Measurements from ENCODE around the gene GGT5. TPM values are rescaled to one million over a fixed set of nuclear protein-coding genes. Genes with fewer than 3 reads are reported as not detected.
"Not testable (repeated sequence)": the region's sequence is repeated elsewhere in the genome, so short reads cannot be mapped to it uniquely, and the experiment has no call there.

GGT5 gene
- total RNA-seq, 1 donor from 2014 or later = 2.6 TPM

DNA sequence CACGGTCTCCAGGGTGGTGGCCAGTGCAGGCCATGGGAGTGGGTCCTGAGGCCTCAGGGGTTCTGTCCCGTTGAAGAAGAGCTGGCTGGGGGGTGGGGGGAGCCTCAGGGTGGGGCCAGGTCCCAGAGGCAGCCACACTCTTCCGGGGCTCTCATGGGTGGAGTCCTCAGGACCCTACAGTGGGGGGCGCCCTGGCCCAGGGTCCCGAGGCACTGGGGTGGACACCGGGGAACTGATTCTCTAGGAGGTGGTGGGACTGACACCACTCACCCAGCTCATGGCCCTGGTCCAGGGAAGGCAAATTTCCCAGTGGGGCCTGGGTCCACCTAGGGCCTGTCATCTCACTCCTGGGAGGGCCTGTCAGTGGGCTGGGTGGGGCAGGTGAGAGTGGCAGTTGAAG lies 12.8 kb downstream of the GGT5 start:
- no peak for DNase-seq

DNA sequence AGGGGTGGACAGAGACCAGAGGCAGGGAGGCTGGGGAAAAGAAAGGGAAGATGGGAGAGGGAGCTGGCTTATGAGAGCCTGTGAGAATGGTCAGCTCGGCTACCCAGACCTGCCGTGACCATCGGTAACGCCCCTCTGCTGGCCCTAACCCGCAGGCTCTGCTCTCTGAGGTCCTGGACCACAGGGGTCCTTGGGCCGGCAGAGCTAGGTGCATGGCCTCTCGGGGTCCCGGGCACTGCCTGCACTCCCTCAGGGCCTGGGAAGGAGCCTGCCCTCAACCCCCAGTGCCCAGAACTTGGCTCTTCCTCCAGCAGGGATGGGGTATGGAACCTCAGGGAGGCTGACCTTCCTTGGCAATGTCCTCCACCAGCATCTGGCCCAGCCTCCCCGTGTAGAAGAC lies 13.2 kb downstream of the GGT5 start:
- DNase-seq = no peak

DNA sequence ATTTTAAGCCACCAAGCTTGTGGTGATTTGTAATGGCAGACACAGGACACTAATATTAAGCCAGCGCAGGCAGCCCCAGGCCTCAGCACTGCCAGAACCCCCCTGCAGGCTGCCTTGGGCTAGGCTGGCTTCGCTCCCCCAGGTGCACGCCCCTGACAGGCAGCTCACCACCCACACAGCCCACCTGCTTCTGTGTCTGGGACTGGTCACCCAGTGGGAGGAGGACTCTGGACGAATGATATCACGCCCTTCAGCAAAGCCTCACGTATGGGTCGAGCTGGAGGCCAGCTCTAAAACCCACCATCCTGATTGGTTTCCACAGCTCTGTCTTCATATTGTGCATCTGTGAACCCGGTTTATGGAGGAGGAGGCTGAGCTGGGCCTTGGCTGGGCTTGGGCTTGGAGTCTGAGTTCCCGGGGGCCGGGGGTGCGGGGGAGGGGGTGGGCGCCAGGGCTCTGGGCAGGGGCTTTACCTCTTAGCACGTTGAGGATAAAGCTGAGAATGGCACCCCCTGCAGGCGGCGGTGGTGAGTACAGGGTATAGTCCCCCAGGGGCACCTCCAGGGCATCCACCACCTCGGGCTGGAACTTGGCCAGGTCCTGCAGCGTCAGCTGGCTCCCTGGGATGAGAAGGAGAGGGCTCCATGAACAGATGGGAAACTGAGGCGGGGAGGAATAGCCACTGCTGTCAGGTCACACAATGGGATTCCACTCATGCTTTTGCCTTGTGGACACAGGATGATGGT lies 13.8 kb downstream of the GGT5 start:
- DNase-seq = no peak

DNA sequence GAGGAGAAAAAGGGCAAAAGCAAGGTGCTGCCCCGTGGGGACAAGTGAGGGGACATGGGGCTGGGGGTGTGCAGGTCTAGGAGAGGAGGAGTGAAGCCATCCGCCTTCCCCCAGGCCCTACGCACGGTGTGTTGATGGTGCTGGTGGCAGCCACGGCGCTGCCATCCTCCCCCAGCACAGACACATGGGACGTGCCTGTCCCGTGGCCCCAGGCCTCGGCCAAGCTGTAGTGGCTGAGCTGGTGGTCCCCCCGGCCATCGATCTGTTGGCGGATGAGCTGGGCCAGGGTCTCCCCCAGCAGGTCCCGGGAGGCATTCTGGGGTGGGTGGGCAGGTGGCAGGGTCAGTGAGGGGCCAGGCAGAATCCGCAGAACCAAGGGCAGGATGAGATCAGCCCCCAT lies 18.9 kb downstream of the GGT5 start:
- DNase-seq = no peak

DNA sequence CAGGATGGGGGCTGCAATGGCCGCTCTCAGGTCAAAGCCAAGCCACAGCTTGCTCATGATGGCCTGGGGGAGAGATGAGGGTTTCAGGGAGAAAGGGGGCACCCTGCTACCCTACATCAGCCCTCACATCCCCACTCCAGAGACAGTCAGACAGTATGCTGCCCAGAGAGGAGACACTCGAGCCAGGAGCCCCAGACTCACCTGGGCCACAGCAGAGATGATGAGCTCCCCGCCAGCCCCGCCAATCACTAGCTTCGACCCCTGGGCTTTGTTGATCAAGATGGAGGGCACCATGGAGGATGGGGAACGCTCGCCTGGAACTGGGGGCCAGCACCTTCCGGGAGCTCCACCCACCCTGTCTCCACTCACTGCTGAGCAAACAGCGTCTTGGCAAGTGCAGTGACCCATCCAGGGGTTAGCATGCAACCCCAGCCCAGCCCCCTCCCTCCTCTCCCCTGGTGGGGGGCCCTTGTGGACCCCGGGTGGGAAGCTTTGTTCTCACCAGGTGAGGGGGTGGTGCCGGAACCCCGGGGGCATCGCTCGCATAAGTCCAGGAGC lies 19.8 kb downstream of the GGT5 start:
- DNase-seq = no peak

DNA sequence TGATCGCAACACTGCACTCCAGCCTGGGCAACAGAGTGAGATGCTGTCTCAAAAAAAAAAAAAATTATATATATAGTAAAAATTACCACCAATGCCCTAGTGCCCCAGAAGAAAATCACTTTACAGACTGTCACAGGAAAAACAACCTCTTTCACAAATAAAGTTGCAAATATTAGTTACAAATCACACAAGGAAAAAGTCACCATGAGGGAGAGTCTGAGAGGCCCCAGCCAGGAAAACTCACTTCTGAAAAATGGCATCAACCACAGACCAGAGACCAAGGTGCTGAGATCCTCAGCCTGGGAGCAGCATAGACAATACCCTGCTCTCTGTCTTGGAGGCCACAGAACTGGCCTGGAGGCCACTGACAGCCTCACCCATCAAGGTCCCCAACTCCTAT lies 20.4 kb downstream of the GGT5 start:
- DNase-seq = no peak

DNA sequence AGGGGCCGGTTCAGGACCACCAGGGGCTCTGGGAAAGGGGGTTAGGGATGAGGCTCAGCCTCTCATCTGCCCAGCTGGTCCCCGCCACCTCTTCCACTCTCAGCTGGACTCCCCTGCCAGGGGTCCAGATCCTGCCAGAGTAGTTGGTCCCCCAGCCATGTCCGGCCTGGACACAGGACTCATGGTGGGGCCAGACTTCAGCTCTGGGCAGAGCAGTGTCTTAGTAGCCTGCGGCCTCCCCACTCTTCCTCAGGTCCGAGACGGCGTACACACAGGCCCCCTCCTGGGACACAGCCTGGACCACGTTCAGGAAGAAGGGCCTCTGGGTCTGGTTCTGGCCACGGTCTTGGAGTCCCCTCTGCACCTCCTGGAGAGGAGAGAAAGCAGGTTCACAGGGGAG lies 25.1 kb downstream of the GGT5 start:
- DNase-seq = no peak

DNA sequence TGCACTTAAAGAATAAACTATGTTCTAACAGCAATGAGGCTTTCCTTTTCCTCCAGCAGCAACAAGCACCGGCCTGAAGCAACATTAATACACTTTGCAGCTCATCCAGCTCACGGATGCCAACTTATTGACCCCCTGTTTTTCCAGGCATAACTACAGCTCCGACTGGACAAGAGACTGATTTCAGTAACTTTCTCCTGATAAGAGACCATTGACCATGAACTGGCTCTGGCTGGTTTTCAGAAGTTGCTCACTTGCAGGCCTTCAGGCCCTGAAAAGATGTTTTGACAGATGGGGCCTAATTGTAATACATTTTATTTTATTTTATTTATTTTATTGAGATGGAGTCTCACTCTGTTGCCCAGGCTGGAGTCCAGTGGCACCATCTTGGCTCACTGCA lies 27.5 kb downstream of the GGT5 start:
- DNase-seq = no peak

DNA sequence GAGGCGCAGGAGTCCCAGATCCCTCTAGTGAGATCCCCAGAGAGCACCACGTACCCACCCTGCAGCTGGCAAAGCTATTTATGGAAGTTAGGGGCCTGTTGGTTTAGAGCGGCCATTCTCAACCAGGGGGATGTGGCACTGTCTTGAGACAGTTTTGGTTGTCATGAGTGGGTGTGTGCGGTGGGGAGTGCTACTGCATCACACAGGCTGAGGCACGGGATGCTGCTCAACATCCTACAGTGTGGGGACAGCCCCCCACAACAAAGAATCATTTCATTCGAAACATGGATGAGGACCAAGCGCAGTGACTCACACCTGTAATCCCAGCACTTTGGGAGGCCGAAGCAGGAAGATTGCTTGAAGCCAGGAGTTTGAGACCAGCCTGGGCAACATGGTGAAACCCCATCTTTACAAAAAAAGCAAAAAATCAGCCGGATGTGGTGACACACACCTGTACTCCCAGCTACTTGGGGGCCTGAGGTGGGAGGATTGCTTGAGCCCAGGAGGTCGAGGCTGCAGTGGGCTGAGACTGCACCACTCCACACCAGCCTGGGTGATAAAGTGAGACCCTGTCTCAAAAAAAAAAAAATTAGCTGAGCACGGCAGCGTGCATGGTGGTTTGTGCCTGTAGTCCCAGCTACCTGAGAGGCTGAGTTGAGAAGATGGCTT lies 28.2 kb downstream of the GGT5 start:
- DNase-seq = no peak

DNA sequence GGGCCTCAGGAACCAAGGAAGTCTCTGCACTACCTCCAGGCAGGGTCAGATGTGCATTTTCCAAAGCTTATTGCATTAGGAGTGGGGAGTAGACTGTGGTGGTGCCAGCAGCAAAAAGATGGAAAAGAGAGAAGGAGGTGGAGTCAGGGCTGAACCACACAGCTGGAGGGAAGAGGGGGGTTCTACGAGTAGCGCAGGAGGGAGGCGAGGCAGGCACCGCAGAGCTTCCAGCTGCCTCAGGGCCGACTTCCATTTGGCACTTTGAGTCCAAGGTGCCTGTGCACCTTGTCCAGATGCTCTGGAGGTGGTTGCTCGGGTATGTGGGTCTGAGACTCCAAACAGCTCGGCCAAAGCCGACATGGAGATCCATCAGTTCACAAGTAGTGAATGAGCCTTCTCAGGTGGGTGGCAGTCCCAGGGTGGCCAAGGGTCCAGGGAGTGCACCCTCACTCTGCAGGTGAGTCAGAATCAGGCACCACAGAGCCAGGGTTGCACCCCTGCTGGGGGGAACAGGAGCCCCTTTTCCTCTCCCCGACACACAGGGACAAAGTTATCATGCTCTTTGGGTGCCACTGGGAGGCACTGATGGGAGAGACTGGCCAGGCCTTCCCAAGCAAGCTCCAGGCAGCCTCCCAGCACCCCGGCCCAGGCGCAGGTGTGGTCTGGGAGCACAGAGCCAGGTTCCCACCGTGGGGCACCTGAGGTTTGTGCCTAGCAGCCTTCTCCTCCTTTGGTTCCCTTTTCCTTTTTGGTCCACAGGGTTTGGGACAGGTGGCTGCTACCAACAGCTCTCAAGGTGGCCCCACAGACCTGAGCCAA lies 30.2 kb downstream of the GGT5 start:
- DNase-seq = no peak

DNA sequence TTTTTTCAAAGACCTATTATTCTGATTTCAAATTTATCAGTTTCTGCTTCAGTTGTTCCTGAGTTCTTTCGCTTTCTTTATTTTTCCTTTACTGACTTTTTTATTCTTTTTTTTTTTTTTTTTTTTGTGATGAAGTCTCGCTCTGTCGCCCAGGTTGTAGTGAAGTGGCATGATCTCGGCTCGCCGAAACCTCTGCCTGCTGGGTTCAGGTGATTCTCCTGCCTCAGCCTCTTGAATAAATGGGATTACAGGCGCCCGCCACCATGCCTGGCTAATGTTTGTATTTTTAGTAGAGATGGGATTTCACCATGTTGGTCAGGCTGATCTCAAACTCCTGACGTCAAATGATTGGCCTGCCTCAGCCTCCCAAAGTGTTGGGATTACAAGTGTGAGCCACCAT lies 31.8 kb downstream of the GGT5 start:
- DNase-seq = not testable (repeated sequence)

DNA sequence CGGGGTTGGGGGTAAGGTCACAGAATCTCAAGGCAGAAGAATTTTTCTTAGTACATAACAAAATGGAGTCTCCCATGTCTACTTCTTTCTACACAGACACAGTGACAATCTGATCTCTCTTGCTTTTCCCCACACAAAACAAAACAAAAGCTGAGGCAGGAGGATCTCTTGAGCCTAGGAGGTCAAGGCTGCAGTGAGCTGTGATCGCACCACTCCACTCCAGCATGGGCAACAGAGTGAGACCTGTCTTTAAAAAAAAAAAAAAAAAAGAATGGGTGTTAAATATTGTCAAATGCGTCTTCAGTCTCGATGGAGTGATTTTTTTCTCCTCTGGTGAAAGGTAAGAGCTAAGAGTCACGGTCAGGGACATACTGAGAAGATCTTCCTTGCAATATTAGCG lies 33.2 kb downstream of the GGT5 start:
- not testable (repeated sequence) for DNase-seq

DNA sequence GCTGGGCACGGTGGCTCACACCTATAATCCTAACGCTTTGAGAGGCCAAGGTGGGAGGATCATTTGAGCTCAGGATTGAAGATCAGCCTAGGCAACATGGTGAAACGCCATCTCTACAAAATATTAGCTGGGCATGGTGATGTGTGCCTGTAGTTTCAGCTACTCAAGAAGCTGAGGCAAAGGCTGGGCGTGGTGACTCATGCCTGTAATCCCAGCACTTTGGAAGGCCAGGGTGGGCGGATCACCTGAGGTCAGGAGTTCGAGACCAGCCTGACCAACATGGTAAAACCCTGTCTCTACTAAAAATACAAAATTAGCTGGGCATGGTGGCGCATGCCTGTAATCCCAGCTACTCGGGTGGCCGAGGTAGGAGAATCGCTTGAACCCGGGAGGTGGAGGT lies 34.5 kb downstream of the GGT5 start:
- DNase-seq = not testable (repeated sequence)

DNA sequence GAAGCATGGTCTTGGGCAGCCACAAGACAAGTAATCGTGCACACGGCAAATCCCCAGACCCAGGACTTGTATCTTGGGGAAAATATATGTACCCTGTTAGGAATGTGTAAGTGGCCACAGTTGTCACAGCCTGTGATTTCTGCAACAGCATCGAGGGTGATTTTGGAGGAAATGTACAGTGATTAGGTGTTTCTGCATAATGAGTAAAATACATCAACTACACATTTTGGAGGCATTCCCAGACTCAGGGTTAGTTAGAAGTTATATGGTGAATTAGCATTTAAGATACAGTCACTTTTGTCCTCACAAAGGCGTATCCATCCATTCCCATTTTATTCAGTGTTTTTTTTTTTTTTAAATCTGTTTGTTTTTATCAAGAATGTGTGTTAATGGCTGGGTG lies 35.2 kb downstream of the GGT5 start:
- DNase-seq = no peak

DNA sequence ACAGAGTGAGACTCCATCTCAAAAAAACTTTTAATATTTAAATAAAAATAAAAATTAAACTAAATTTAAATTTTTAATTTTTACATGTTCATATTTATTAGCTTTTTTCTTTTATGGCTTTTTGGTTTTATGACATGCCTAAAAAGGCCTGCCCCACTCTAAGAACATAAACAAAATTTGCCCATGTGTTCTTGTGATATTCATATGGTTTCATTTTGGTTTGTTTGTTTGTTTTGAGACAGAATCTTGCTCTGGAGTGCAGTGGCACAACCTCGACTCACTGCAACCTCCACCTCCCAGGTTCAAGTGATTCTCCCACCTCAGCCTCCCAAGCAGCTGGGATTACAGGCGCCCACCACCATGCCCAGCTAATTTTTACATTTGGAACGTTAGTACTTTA lies 35.9 kb downstream of the GGT5 start:
- DNase-seq = no peak

DNA sequence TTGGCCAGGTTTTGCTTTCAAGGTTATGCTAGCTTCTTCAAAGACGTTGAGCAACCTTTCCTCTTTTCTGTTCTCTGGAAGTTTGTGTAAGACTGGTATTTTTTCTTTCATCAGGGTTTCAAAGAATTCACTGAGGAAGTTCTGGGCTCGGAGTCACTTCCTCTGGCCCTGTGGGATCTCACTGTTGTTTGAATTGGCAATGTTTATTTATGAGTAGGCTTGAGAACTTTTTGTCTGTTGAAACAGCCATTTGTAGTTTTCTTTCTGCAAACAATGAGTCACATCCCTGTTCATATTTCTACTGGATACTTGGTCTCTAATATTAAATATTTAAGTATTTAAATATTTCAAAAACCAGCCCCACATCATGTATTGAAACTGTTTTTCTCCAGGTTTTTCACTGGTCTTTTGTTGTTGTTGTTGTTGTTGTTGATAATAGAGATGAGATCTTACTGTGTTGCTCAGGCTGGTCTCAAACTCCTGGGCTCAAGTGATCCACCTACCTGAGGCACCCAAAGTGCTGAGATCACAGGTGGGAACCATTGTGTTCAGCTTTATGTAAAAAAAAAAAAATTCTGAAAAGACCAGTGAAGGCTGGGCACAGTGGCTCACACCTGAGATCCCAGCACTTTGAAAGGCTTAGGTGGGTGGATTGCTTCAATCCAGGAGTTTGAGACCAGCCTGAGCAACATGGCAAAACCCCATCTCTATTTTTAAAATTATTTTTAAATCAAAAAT lies 36.7 kb downstream of the GGT5 start:
- peak; percentile 13 for DNase-seq

DNA sequence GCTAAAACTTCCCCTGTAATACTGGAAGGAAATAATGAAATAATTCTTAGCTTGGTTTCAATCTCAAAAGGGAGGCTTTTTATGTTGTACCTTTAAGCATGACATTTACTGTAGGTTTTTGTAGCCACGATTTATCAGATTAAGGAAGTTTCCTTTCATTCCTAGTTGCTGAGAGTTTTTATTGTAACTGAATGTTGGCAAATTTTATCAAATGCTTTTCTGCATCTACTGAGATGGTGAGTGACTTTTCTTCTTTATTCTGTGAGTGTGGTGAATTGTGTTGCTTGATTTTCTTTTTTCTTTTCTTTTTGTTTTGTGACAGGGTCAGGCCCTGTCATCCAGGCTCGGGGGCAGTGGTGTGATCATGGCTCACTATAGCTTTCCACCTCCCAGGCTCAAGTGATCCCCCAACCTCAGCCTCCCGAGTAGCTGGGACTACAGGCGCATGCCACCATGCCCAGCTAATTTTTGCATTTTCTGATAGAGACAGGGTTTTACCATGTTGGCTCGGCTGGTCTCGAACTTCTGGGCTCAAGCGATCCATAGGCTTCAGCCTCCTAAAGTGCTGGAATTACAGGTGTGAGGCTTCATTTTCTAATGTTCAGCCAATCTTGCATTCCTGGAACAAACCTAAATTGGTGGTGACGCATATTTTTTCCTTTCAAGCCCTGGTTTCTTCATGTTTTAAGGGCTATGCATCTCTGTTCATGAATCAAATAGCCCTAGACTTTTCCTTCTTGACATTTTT lies 37.4 kb downstream of the GGT5 start:
- no peak for DNase-seq

DNA sequence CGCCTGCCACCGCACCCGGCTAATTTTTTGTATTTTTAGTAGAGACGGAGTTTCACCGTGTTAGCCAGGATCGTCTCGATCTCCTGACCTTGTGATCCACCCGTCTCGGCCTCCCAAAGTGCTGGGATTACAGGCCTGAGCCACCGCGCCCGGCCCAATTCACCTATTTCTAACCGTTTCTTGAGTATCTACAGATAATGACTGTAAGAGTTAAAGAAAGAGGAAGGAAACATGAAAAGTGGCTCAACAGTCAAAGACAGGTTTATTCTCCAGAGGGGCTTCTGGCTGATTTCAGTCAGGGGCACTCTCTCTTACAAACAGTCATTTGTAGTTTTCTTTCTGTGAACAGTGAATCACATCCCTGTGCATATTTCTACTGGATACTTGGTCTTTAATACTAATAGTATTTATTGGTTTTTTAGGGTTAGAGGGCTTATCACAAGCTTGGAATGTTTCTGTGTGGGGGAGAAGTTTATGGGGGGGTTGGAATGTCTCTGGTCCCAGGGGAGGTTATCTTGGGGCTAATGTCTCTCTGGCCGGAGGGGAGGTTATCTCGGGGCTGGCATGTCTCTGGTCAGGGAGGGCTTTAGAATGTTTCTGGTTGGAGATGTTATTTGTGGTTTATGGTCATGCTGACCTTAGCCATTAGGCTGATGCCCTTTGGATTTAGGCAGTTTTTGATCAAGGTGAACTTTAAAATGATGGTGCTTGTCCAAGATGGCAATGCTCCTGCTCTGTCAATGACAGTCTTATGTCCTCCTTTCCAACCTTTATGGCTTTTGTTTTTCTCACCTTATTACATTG lies 38.2 kb downstream of the GGT5 start:
- DNase-seq = not testable (repeated sequence)

DNA sequence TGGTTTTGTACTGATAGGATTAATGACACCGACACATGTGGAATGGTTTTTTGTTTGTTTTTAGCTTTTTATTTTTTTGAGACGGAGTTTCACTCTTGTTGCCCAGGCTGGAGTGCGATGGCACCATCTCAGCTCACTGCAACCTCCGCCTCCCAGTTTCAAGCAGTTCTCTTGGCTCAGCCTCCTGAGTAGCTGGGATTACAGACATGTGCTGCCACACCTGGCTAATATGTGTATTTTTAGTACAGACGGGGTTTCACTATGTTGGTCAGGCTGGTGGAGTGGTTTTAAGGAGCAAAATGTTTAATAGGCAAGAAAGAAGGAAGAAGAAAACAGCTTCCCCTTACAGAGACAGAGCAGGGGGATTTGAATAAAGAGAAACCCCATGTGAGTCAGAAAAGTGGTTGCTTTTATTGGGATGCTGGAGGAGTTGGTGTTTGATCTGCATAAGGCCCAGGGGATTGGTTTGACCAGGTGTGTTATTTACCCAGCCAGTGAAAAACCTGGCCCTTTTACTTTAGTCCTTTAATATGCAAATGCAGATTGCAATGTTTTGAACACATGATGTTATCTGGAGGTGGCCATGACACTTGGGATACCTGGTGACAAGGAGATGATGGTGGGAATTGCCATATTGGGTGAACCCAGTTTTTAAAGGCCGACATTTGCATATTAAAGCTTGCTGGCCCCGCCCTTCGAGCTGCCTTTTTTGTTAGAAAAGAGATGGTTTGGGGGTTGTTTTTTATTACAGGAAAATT lies 39.3 kb downstream of the GGT5 start:
- DNase-seq = no peak

DNA sequence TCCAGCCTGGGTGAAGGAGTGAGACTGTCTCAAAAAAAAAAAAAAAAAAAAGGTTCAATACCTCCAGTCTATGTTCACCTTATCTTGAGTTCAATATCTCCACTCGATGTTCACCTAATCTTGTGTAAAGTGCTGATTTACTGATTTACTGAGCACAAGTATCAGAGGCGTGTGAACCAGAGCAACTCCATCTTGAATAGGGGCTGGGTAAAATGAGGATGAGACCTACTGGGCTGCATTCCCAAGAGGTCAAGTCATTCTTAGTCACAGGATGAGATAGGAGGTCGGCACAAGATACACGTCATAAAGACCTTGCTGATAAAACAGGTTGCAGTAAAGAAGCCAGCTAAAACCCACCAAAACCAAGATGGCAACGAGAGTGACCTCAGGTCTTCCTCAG lies 41.0 kb downstream of the GGT5 start:
- not testable (repeated sequence) for DNase-seq

Data from skin of body (tissue), 2 donors.